A673 (cell line): Measurements from ENCODE around the gene GSE1. TPM values are rescaled to one million over a fixed set of nuclear protein-coding genes. Genes with fewer than 3 reads are reported as not detected.

Experiments
- BruUV-seq: library from RNA; stranded (reverse); fragments of 400-500 nt; replicated peaks from 2 replicates; lab custom pipeline; 2021; lab: Mats Ljungman, UMichigan
- CTCF ChIA-PET: fragments of 300-600 bp; sonication (Branson Sonifier 250); formaldehyde crosslinking; loops from one replicate; lab custom pipeline; 2022; ENCODE audit warnings: antibody characterized with exemption; lab: Charles Lee
- POLR2A ChIA-PET: fragments of 300-600 bp; sonication (Branson Sonifier 250); formaldehyde crosslinking; loops from one replicate; lab custom pipeline; 2022; ENCODE audit warnings: antibody characterized with exemption; ENCODE audit not compliant: low non-redundant PET; lab: Charles Lee
- DNase-seq: peaks from one replicate; pipeline ENCODE4 v3.0.0-alpha.2; 2015; ENCODE audit warnings: low spot score
- H3K27ac ChIP-seq: fragments of 200-600 bp; sonication (generic); 2 replicates; pipeline ENCODE4 v1.5.1; 2016; ENCODE audit warnings: mixed run types, low read depth, mild to moderate bottlenecking, mixed read lengths, antibody characterized with exemption, low read length; ENCODE audit not compliant: poor library complexity, severe bottlenecking
- H3K27me3 ChIP-seq: fragments of 200-600 bp; sonication (generic); replicated peaks from 2 replicates; pipeline ENCODE4 v1.6.1; 2017; ENCODE audit warnings: mixed run types, low read depth, mild to moderate bottlenecking, mixed read lengths, antibody characterized with exemption, low read length; ENCODE audit not compliant: insufficient read depth, poor library complexity
- H3K36me3 ChIP-seq: fragments of 200-600 bp; sonication (generic); 2 replicates; pipeline ENCODE4 v1.6.1; 2016; ENCODE audit warnings: mixed run types, mild to moderate bottlenecking, mixed read lengths, antibody characterized with exemption, low read length; ENCODE audit not compliant: insufficient read depth, poor library complexity, severe bottlenecking
- H3K4me1 ChIP-seq: fragments of 200-600 bp; sonication (generic); 2 replicates; pipeline ENCODE4 v1.6.1; 2017; ENCODE audit warnings: mixed run types, mild to moderate bottlenecking, mixed read lengths, antibody characterized with exemption, low read length; ENCODE audit not compliant: insufficient read depth, poor library complexity, severe bottlenecking
- H3K4me3 ChIP-seq: fragments of 200-600 bp; sonication (generic); 2 replicates; pipeline ENCODE4 v1.5.1; 2016; ENCODE audit warnings: low read depth, mixed run types, mild to moderate bottlenecking, mixed read lengths, low read length; ENCODE audit not compliant: poor library complexity, severe bottlenecking
- H3K9me3 ChIP-seq: fragments of 200-600 bp; sonication (generic); 2 replicates; pipeline ENCODE4 v1.6.1; 2016; ENCODE audit warnings: mixed run types, low read depth, mild to moderate bottlenecking, mixed read lengths, antibody characterized with exemption, low read length; ENCODE audit not compliant: poor library complexity, severe bottlenecking
- CTCF ChIP-seq: fragments of 300-800, 200-600 bp; sonication (generic); conservative IDR thresholded peaks from 2 replicates; pipeline ENCODE4 v1.5.1; 2017; ENCODE audit warnings: low read depth, mild to moderate bottlenecking, antibody characterized with exemption, low read length, moderate library complexity, mixed read lengths
- EZH2 ChIP-seq: fragments of 200-600 bp; sonication (generic); IDR thresholded peaks from 2 replicates; pipeline ENCODE4 v1.6.1; 2017; ENCODE audit warnings: borderline replicate concordance, low read depth, mild to moderate bottlenecking, mixed read lengths, antibody characterized with exemption, low read length; ENCODE audit not compliant: poor library complexity, severe bottlenecking
- intact Hi-C: fragments of 100-400 bp; cut with micrococcal nuclease; formaldehyde crosslinking; loops from one replicate; pipeline ENCODE4 v1.10.0; 2022; ENCODE audit not compliant: unreplicated experiment
- total RNA-seq: library from RNA; stranded (reverse); gene quantifications from 2 replicates; pipeline ENCODE4 v1.2.3, GENCODE V29; 2021

Gene GSE1
- total RNA-seq, 1 experiment from 2014 or later: 64.2 TPM

GRCh38 chr16:85668676-85669424 lies 55.7 kb downstream of the GSE1 start:
- H3K27ac ChIP-seq: peak overlapping the region; percentile 40
- intact Hi-C loops: no loop called here
- no TSS peak for BruUV-seq
- H3K4me3 ChIP-seq: no peak overlapping the region
- H3K4me1 ChIP-seq: peaks cover 5% of the 10 kb centered on the region
- H3K36me3 ChIP-seq: peaks cover 87% of the 10 kb centered on the region
- TF ChIP-seq EZH2 (no peak), CTCF (no peak)
- ChIA-PET POLR2A (interaction anchor here (0.5 kb wide), 1 partner anchor 8 kb away, joined by 3 read pairs; no protein-coding TSS in a partner anchor), CTCF (no interaction called here)
- H3K27me3 ChIP-seq: no peaks in the 10 kb centered on the region
- DNase-seq: no peak
- no peaks in the 10 kb centered on the region for H3K9me3 ChIP-seq

- peaks cover 84% of the 10 kb centered on the region for H3K36me3 ChIP-seq
- no peak overlapping the region for H3K27ac ChIP-seq
- H3K4me3 ChIP-seq: no peak overlapping the region
- H3K27me3 ChIP-seq: no peaks in the 10 kb centered on the region
- no peak for DNase-seq
- H3K9me3 ChIP-seq: no peaks in the 10 kb centered on the region
- H3K4me1 ChIP-seq: peaks cover 15% of the 10 kb centered on the region
- CTCF ChIA-PET: interaction anchor here (0.6 kb wide), 1 partner anchor 482 kb away, joined by 4 read pairs; no protein-coding TSS in a partner anchor
- TF ChIP-seq EZH2 (no peak), CTCF (no peak)
- intact Hi-C loops: no loop called here
- POLR2A ChIA-PET: no interaction called here
- BruUV-seq: no TSS peak
Observed at GRCh38 chr16:85670840-85671239, 57.7 kb downstream of the GSE1 start.

- ChIA-PET POLR2A (interaction anchor here (0.5 kb wide), 2 partner anchors 22 to 28 kb away, joined by 4 to 7 read pairs; no protein-coding TSS in a partner anchor), CTCF (no interaction called here)
- Histone ChIP-seq H3K4me1 (peaks cover 15% of the 10 kb centered on the region), H3K9me3 (no peaks in the 10 kb centered on the region), H3K4me3 (no peak overlapping the region), H3K27me3 (no peaks in the 10 kb centered on the region), H3K36me3 (peaks cover 94% of the 10 kb centered on the region), H3K27ac (peak overlapping the region; percentile 40)
- TF ChIP-seq CTCF (no peak), EZH2 (no peak)
- BruUV-seq: no TSS peak
- peak; percentile 71 for DNase-seq
- intact Hi-C loops: no loop called here
Observed at GRCh38 chr16:85673529-85674417, 60.7 kb downstream of the GSE1 start.
